ENCODE results near the gene HMBS.
"Not testable (repeated sequence)": the region's sequence is repeated elsewhere in the genome, so short reads cannot be mapped to it uniquely, and the experiment has no call there.

The HMBS gene

GRCh38 chr11:119084663-119085436 lies at the start of gene HMBS:
HMBS (plus strand) TSS chr11:119084881; CDS start chr11:119085034, 153 bp downstream.
- DNase-seq (ENCODE audit: low read depth, low spot score) = peak; percentile 94
- no peak for TF ChIP-seq CTCF (IDR thresholded peaks at IDR 0.05; ENCODE audit: low read depth, low read length)
- H3K4me3 ChIP-seq (ENCODE audit: low read depth, low read length) = peak within 1 kb of the TSS; percentile 91
- in situ Hi-C loops (cut with HindIII; ENCODE audit: low sequenced_read_pairs) = no loop called here

GRCh38 chr11:119038884-119039283 lies 45.8 kb upstream of the HMBS start:
- TF ChIP-seq CTCF (IDR thresholded peaks at IDR 0.05; ENCODE audit: low read depth, low read length) = no peak
- H3K4me3 ChIP-seq (ENCODE audit: low read depth, low read length) = no peak overlapping the region
- no peak for DNase-seq (ENCODE audit: low read depth, low spot score)
- in situ Hi-C loops (cut with HindIII; ENCODE audit: low sequenced_read_pairs) = no loop called here

- in situ Hi-C loops (cut with HindIII; ENCODE audit: low sequenced_read_pairs); H3K4me3 ChIP-seq (ENCODE audit: low read depth, low read length); DNase-seq (ENCODE audit: low read depth, low spot score): not testable (repeated sequence)
Observed at GRCh38 chr11:119039471-119039870, 45.2 kb upstream of the HMBS start.

GRCh38 chr11:119041821-119042514 lies 42.7 kb upstream of the HMBS start:
- DNase-seq (ENCODE audit: low read depth, low spot score) = no peak
- in situ Hi-C loops (cut with HindIII; ENCODE audit: low sequenced_read_pairs) = no loop called here
- TF ChIP-seq CTCF (IDR thresholded peaks at IDR 0.05; ENCODE audit: low read depth, low read length) = no peak
- H3K4me3 ChIP-seq (ENCODE audit: low read depth, low read length) = no peak overlapping the region

GRCh38 chr11:119042927-119043326 lies 41.8 kb upstream of the HMBS start:
- TF ChIP-seq CTCF (IDR thresholded peaks at IDR 0.05; ENCODE audit: low read depth, low read length) = no peak
- DNase-seq (ENCODE audit: low read depth, low spot score) = no peak
- in situ Hi-C loops (cut with HindIII; ENCODE audit: low sequenced_read_pairs) = no loop called here
- H3K4me3 ChIP-seq (ENCODE audit: low read depth, low read length) = no peak overlapping the region

- DNase-seq (ENCODE audit: low read depth, low spot score) = no peak
- no peak overlapping the region for H3K4me3 ChIP-seq (ENCODE audit: low read depth, low read length)
- TF ChIP-seq CTCF (IDR thresholded peaks at IDR 0.05; ENCODE audit: low read depth, low read length) = peak; percentile 38
- in situ Hi-C loops (cut with HindIII; ENCODE audit: low sequenced_read_pairs) = no loop called here
Observed at GRCh38 chr11:119044708-119045107, 40.0 kb upstream of the HMBS start.

GRCh38 chr11:119046489-119046888 lies 38.2 kb upstream of the HMBS start:
- H3K4me3 ChIP-seq (ENCODE audit: low read depth, low read length) = no peak overlapping the region
- in situ Hi-C loops (cut with HindIII; ENCODE audit: low sequenced_read_pairs) = no loop called here
- TF ChIP-seq CTCF (IDR thresholded peaks at IDR 0.05; ENCODE audit: low read depth, low read length) = no peak
- no peak for DNase-seq (ENCODE audit: low read depth, low spot score)

Measured in astrocyte of the spinal cord (primary cell).